ENCODE results near the gene ALKBH5.

Gene ALKBH5

GRCh38 chr17:18246880-18247612 is 63.4 kb downstream of the ALKBH5 start:
- no peak for DNase-seq

GRCh38 chr17:18247613-18248001 is 64.0 kb downstream of the ALKBH5 start:
- DNase-seq: no peak

- DNase-seq: peak; percentile 43 to 45
These were observed 64.7 kb downstream of the ALKBH5 start for GRCh38 chr17:18248300-18248731.

GRCh38 chr17:18248811-18249210 is 65.2 kb downstream of the ALKBH5 start:
- DNase-seq: no peak

GRCh38 chr17:18250259-18250658 is 66.6 kb downstream of the ALKBH5 start:
- no peak for DNase-seq

- no peak for DNase-seq
These were observed 67.1 kb downstream of the ALKBH5 start for GRCh38 chr17:18250708-18251107.

GRCh38 chr17:18251204-18251603 is 67.6 kb downstream of the ALKBH5 start:
- no peak for DNase-seq

- no peak for DNase-seq
These were observed 68.5 kb downstream of the ALKBH5 start for GRCh38 chr17:18252160-18252559.

GRCh38 chr17:18253187-18253884 is 69.7 kb downstream of the ALKBH5 start:
- DNase-seq: no peak

- DNase-seq: no peak
These were observed 70.6 kb downstream of the ALKBH5 start for GRCh38 chr17:18253947-18254821.

GRCh38 chr17:18254888-18255649 is 71.4 kb downstream of the ALKBH5 start:
- DNase-seq: no peak

- DNase-seq: no peak
These were observed 72.7 kb downstream of the ALKBH5 start for GRCh38 chr17:18256351-18256750.

- no peak for DNase-seq
These were observed 73.1 kb downstream of the ALKBH5 start for GRCh38 chr17:18256776-18257175.

GRCh38 chr17:18257268-18257981 is 73.8 kb downstream of the ALKBH5 start:
- DNase-seq: no peak

GRCh38 chr17:18257982-18258355 is 74.3 kb downstream of the ALKBH5 start:
- DNase-seq: peak; percentile 1 to 29

- no peak for DNase-seq
These were observed 74.9 kb downstream of the ALKBH5 start, which contains the start of gene FLII for GRCh38 chr17:18258356-18259038. FLII (minus strand) TSS chr17:18258738; CDS start chr17:18258690, 48 bp downstream.

All from Kasumi-1 (cell line).